A549 (cell line): ENCODE measurements around the gene RPL5. TPM values are rescaled to one million over a fixed set of nuclear protein-coding genes. Genes with fewer than 3 reads are reported as not detected.

ENCODE experiments used
- ATAC-seq, 2 experiments: fragments of 200-7000 bp in 1 of 2; fragments of >200 bp in 1 of 2; cut with Nextera tagmentation in 1 of 2; cut with Tn5 transposase in 1 of 2; 3 replicates each; pipeline versions ENCODE4 v1.8.0 to v1.9.1; 2018 to 2020; ENCODE audit warnings: mild to moderate bottlenecking in 1 of 2, moderate library complexity in 1 of 2
- CTCF ChIA-PET: fragments of 300-600 bp; sonication (Branson Sonifier 250); formaldehyde crosslinking; extraction: SDS; loops from one replicate; lab custom pipeline; 2021; ENCODE audit warnings: antibody characterized with exemption, inconsistent platforms; lab: Yijun Ruan, JAX
- POLR2A ChIA-PET: fragments of 350-600 bp; formaldehyde crosslinking; extraction: SDS; loops from one replicate; lab custom pipeline; 2021; ENCODE audit warnings: antibody characterized with exemption, inconsistent platforms; lab: Yijun Ruan, JAX
- DNase-seq, 2 experiments: peaks; one replicate each; pipeline versions ENCODE4 v3.0.0 to v3.0.0-alpha.2; 2011 to 2016; ENCODE audit warnings: low read depth in 1 of 2, low spot score in 1 of 2
- FAIRE-seq: peaks from 2 replicates; lab custom pipeline; 2011; peaks lifted over from hg19 to GRCh38; lab: Jason Lieb, UNC
- H3K27ac ChIP-seq, 2 experiments: fragments of >200 bp; sonication (Bioruptor Twin); formaldehyde crosslinking; 3 replicates each; pipeline ENCODE4 v1.5.1; 2016 to 2017
- H3K4me1 ChIP-seq: fragments of >200 bp; sonication (Bioruptor Twin); formaldehyde crosslinking; 3 replicates; pipeline ENCODE4 v1.6.1; 2016
- H3K4me2 ChIP-seq: fragments of >200 bp; sonication (Bioruptor Twin); formaldehyde crosslinking; 3 replicates; pipeline ENCODE4 v1.6.1; 2016
- H3K4me3 ChIP-seq: fragments of >200 bp; sonication (Bioruptor Twin); formaldehyde crosslinking; 3 replicates; pipeline ENCODE4 v1.5.1; 2016
- H3K9me3 ChIP-seq: fragments of >200 bp; sonication (Bioruptor Twin); formaldehyde crosslinking; 3 replicates; pipeline ENCODE4 v1.6.1; 2016
- EHMT2 ChIP-seq: fragments of 200-600 bp; sonication (generic); IDR thresholded peaks from 2 replicates; pipeline ENCODE4 v1.6.1; 2016; ENCODE audit warnings: antibody characterized with exemption, low read depth, mild to moderate bottlenecking, moderate library complexity
- ESRRA ChIP-seq: fragments of 150-350 bp; IDR thresholded peaks from 2 replicates; pipeline ENCODE4 v1.6.1; 2014; ENCODE audit warnings: mild to moderate bottlenecking, low read length, borderline replicate concordance
- FOSL2 ChIP-seq, 2 experiments: fragments of 450-650 bp in 1 of 2; fragments of >200 bp in 1 of 2; sonication (Bioruptor Twin) in 1 of 2; formaldehyde crosslinking; IDR thresholded peaks; 2 replicates each; pipeline versions ENCODE4 v1.5.0 to v1.6.1; 2016 to 2020; ENCODE audit warnings: mild to moderate bottlenecking in 1 of 2, moderate library complexity in 1 of 2
- HDAC2 ChIP-seq: fragments of 200-600 bp; sonication (generic); IDR thresholded peaks from 2 replicates; pipeline ENCODE4 v1.6.1; 2016
- HOXB13 ChIP-seq: fragments of 250-450 bp; sonication (Bioruptor Pico); IDR thresholded peaks from 2 replicates; pipeline ENCODE4 v1.5.0; 2020; ENCODE audit warnings: low read depth, mild to moderate bottlenecking, moderate library complexity
- KDM1A ChIP-seq: fragments of 200-600 bp; sonication (generic); IDR thresholded peaks from 2 replicates; pipeline ENCODE4 v1.6.1; 2016; ENCODE audit warnings: low read depth, mild to moderate bottlenecking
- MAFK ChIP-seq: fragments of 450-650 bp; IDR thresholded peaks from 2 replicates; pipeline ENCODE4 v1.6.1; 2014; ENCODE audit not compliant: partially characterized antibody
- PHF8 ChIP-seq: fragments of 200-600 bp; sonication (generic); IDR thresholded peaks from 2 replicates; pipeline ENCODE4 v1.6.1; 2016; ENCODE audit warnings: low read depth, mild to moderate bottlenecking, antibody characterized with exemption, moderate library complexity, borderline replicate concordance
- RAD21 ChIP-seq, 2 experiments: fragments of >200 bp in 1 of 2; sonication (Bioruptor Twin) in 1 of 2; formaldehyde crosslinking in 1 of 2; IDR thresholded peaks in 1 of 2; conservative IDR thresholded peaks in 1 of 2; 2 replicates in 1 of 2; 3 replicates in 1 of 2; pipeline ENCODE4 v1.6.1; 2012 to 2018; ENCODE audit warnings: inconsistent platforms in 1 of 2
- RARB ChIP-seq: fragments of 250-450 bp; sonication (Bioruptor Pico); IDR thresholded peaks from 2 replicates; pipeline ENCODE4 v1.8.0; 2021; ENCODE audit warnings: mild to moderate bottlenecking, moderate library complexity
- RCOR1 ChIP-seq: fragments of 150-350 bp; IDR thresholded peaks from 2 replicates; pipeline ENCODE4 v1.6.1; 2014; ENCODE audit warnings: antibody characterized with exemption, low read length, low read depth
- RFX5 ChIP-seq: fragments of 450-650 bp; IDR thresholded peaks from 2 replicates; pipeline ENCODE4 v1.7.1; 2014; ENCODE audit warnings: antibody characterized with exemption, mild to moderate bottlenecking, moderate library complexity
- SMC3 ChIP-seq: fragments of >200 bp; sonication (Bioruptor Twin); formaldehyde crosslinking; IDR thresholded peaks from 3 replicates; pipeline ENCODE4 v1.6.1; 2018; ENCODE audit warnings: inconsistent platforms
- ZFP36 ChIP-seq: fragments of 450-650 bp; IDR thresholded peaks from 2 replicates; pipeline ENCODE4 v1.6.1; 2014; ENCODE audit warnings: borderline replicate concordance; ENCODE audit not compliant: partially characterized antibody
- WGBS: methylation state at CpG from one replicate; pipeline ENCODE4 v1.1.6; 2017; ENCODE audit errors: missing lambda C conversion rate; 5-methylcytosine and 5-hydroxymethylcytosine counted together
- polyA plus RNA-seq, 4 experiments: library from polyadenylated mRNA; depleted of rRNA in 3 of 4; stranded (reverse); fragments of >200 nt; fragmentation: RNase III in 1 of 4; extraction: RNeasy Plus Mini Kit Qiagen cat#74134 plus additional on column Dnase treatment in 1 of 4; gene quantifications; 2 replicates in 3 of 4; 3 replicates in 1 of 4; pipeline ENCODE4 v1.2.3, GENCODE V29; 2011 to 2017
- TF ChIP-seq, protein P1 (sequence below): fragments of >200 bp; sonication (Bioruptor Twin); formaldehyde crosslinking; IDR thresholded peaks from 3 replicates; pipeline ENCODE4 v1.5.1; 2016
- TF ChIP-seq, protein P2 (sequence below): fragments of >200 bp; sonication (Bioruptor Twin); formaldehyde crosslinking; IDR thresholded peaks from 2 replicates; pipeline ENCODE4 v1.6.1; 2016
- TF ChIP-seq, protein P3 (sequence below): IDR thresholded peaks from 2 replicates; pipeline ENCODE4 v1.6.1; 2012; ENCODE audit warnings: low read depth, borderline replicate concordance

RPL5 gene
- polyA plus RNA-seq, 2 of the 4 experiments (the other 2 are of a cell fraction) = 1,222 to 2,015 TPM

DNA sequence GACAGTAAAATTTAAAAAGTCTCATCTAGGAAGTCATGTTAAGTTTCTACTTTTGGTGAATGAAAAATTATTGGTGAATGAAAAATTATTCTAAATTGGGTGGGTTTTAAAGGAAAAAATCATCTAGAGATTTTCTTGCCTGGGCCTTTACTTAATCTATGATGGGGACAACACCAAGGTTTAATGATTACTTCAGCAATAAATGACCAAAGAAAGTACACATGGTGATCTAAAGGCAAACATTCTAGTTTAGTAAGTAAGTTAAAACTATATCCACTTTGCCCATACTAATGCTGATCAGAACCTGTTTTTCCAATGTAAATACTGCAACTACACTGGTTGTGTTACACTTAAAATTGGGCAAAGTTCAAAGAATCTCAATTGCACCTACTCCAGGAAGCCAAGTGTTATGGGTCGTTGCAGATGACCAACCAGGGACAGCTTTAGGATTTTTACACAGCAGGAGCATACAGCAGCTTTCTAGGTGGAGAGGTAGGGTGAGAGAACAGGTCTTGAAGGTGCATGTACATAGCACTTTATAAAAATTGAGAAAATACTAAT is 14.6 kb upstream of the RPL5 start:
- 7% methylated on average over 1 of the region's 1 CpG for WGBS
- FAIRE-seq = no peak

DNA sequence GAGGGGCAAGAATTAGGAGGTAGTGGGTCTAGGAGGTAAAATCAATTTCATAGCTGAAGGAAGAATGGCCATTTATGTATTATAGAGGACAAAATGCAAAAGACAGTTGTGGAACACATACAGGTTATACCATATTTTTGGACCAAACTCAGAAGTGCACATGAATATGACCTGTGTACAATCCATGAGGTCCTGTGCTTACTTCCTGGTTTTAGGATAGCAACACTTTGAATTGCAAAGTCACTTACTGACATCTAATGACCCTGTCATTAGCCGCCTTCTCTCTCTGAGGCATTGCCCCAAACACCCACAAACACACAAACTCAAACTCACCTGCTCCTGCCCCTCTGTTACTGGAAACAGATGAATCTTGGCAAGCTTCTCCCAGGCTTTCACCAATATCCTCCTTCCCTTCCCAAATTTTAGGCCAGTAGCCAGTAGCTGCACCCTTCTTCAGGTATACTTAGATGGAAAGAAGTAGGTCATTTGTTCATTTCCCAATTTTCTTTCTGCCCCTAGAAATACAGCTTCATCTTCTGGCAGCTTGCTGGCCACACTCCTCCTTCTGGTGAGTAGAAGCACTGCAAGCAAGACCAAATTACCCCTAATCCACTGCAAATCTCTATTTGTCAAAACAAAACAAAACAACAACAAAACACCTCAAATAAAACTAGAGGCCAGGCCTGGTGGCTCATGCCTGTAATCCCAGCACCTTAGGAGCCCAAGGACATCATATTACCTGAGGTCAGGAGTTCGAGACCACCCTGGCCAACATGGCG is 13.7 kb upstream of the RPL5 start:
- no peak for FAIRE-seq
- ATAC-seq = peak; percentile 54 to 67; a peak in 4 of 6 replicates
- peak; percentile 23 to 46 for DNase-seq
- H3K4me3 ChIP-seq = no peak overlapping the region
- H3K4me2 ChIP-seq = no peak overlapping the region
- TF ChIP-seq, protein P1, sequence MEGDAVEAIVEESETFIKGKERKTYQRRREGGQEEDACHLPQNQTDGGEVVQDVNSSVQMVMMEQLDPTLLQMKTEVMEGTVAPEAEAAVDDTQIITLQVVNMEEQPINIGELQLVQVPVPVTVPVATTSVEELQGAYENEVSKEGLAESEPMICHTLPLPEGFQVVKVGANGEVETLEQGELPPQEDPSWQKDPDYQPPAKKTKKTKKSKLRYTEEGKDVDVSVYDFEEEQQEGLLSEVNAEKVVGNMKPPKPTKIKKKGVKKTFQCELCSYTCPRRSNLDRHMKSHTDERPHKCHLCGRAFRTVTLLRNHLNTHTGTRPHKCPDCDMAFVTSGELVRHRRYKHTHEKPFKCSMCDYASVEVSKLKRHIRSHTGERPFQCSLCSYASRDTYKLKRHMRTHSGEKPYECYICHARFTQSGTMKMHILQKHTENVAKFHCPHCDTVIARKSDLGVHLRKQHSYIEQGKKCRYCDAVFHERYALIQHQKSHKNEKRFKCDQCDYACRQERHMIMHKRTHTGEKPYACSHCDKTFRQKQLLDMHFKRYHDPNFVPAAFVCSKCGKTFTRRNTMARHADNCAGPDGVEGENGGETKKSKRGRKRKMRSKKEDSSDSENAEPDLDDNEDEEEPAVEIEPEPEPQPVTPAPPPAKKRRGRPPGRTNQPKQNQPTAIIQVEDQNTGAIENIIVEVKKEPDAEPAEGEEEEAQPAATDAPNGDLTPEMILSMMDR = peak; percentile 29; the same call in 2 of the 3 replicates
- TF ChIP-seq HOXB13 = no peak
- no peak for TF ChIP-seq ZFP36
- TF ChIP-seq KDM1A = no peak
- peak; percentile 51 for TF ChIP-seq SMC3
- peak; percentile 22 to 44; a peak in 3 of 5 replicates for TF ChIP-seq RAD21 (conservative IDR thresholded peaks at IDR 0.05 in 1 of 2, IDR thresholded peaks at IDR 0.05 in 1 of 2)
- H3K4me1 ChIP-seq = no peaks in the 10 kb centered on the region
- ChIA-PET POLR2A (interaction anchor here (1.7 kb wide), 1 partner anchor 14 kb away, joined by 5 read pairs; the partner anchor contains the start of gene RPL5), CTCF (interaction anchor here (0.7 to 2.2 kb wide), 9 partner anchors 9 to 217 kb away, joined by 3 to 13 read pairs (median 4); partner anchors contain the start of genes EVI5 and RPL5)
- WGBS = 91% methylated on average over 3 of the region's 3 CpGs
- H3K9me3 ChIP-seq = no peaks in the 10 kb centered on the region
- no peak overlapping the region for H3K27ac ChIP-seq

More for the DNA sequence above, 14.6 kb upstream of the RPL5 start:
- POLR2A ChIA-PET = interaction anchor here (1.6 kb wide), 1 partner anchor 15 kb away, joined by 5 read pairs; the partner anchor contains the start of gene RPL5
- Histone ChIP-seq H3K9me3 (no peaks in the 10 kb centered on the region), H3K4me2 (no peak overlapping the region), H3K27ac (no peak overlapping the region), H3K4me3 (no peak overlapping the region), H3K4me1 (no peaks in the 10 kb centered on the region)
- peak; percentile 23 for TF ChIP-seq MAFK
- TF ChIP-seq RCOR1 = no peak
- CTCF ChIA-PET = no interaction called here
- ATAC-seq (no peak), DNase-seq (no peak)

DNA sequence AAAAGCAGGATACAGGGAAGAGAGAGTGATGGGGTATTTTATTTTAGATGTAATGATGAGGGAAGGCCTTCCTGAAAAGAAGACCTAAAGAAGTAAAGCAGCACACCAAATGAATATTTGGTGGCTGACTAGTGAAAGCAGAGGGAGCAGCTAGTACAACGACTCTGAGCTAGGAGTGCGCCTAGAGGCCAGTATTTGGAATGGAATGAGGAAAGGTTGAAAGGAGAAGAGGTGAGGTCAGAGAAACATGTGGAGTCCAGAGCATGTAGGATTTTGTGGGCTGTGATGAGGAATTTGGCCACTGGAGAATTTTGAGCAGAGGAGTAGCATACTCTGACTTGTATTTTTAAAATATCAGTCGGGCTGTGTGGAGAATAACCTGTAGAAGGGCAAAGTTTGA is 11.8 kb upstream of the RPL5 start:
- DNase-seq (no peak), ATAC-seq (peak; percentile 51 to 68; a peak in 4 of 6 replicates), FAIRE-seq (no peak)
- Histone ChIP-seq H3K4me2 (no peak overlapping the region), H3K4me1 (no peaks in the 10 kb centered on the region), H3K27ac (no peak overlapping the region), H3K4me3 (no peak overlapping the region), H3K9me3 (no peaks in the 10 kb centered on the region)
- CTCF ChIA-PET = interaction anchor here (0.5 to 2.2 kb wide), 3 partner anchors 12 to 796 kb away, joined by 3 to 10 read pairs (median 3); partner anchors contain the start of gene RPL5
- POLR2A ChIA-PET = interaction anchor here (0.8 to 1.7 kb wide), 2 partner anchors 12 kb away, joined by 3 to 5 read pairs; partner anchors contain the start of gene RPL5
- 61% methylated on average over 3 of the region's 3 CpGs for WGBS
- TF ChIP-seq FOSL2 (IDR thresholded peaks at IDR 0.05) = no peak
- TF ChIP-seq FOSL2 (CRISPR knock-in tag; IDR thresholded peaks at IDR 0.05) = no peak
- no peak for TF ChIP-seq EHMT2

DNA sequence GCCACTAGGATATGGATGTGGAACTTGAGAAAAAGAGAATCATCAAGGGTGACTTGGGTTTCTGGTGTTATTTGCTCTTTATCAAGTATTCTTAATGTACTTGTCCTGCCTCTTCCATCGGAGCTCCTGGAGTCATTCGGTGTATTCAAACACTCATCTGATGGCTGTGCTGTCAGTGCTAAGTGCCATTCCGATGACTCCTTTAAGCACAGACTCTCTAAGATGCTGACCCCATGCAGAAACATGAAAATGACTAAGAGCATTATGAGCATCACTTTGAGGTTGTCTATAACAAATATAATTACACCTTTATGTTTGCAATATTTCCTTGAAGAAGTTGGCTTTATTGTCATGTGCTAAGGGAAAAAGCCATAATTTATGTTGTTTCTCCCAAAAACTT is 11.3 kb upstream of the RPL5 start:
- no peak; a peak in 1 of 6 replicates for ATAC-seq
- DNase-seq = no peak
- Histone ChIP-seq H3K9me3 (no peaks in the 10 kb centered on the region), H3K4me3 (no peak overlapping the region), H3K4me2 (no peak overlapping the region), H3K27ac (no peak overlapping the region), H3K4me1 (no peaks in the 10 kb centered on the region)
- ChIA-PET POLR2A (interaction anchor here (0.8 kb wide), 1 partner anchor 11 kb away, joined by 3 read pairs; the partner anchor contains the start of gene RPL5), CTCF (interaction anchor here (0.7 to 1.0 kb wide), 2 partner anchors 11 to 72 kb away, joined by 3 read pairs; partner anchors contain the start of gene RPL5)
- WGBS = 60% methylated on average over 3 of the region's 3 CpGs
- no peak for FAIRE-seq
- TF ChIP-seq RFX5 = no peak
- no peak for TF ChIP-seq HDAC2
- TF ChIP-seq, protein P2, sequence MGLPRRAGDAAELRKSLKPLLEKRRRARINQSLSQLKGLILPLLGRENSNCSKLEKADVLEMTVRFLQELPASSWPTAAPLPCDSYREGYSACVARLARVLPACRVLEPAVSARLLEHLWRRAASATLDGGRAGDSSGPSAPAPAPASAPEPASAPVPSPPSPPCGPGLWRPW = no peak
- TF ChIP-seq, protein P3, sequence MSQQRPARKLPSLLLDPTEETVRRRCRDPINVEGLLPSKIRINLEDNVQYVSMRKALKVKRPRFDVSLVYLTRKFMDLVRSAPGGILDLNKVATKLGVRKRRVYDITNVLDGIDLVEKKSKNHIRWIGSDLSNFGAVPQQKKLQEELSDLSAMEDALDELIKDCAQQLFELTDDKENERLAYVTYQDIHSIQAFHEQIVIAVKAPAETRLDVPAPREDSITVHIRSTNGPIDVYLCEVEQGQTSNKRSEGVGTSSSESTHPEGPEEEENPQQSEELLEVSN = no peak
- no peak for TF ChIP-seq PHF8
- no peak for TF ChIP-seq RARB (CRISPR knock-in tag)
- no peak for TF ChIP-seq ZFP36
- TF ChIP-seq ESRRA = no peak
